SH-SY5Y (cell line): Measurements from ENCODE around the gene TESK1.

ENCODE experiments used
- GATA2 ChIP-seq: IDR thresholded peaks from 2 replicates; pipeline ENCODE4 v1.6.1; 2011; ENCODE audit warnings: mild to moderate bottlenecking, low read depth, low read length
- GATA3 ChIP-seq: IDR thresholded peaks from 2 replicates; pipeline ENCODE4 v1.6.1; 2011; ENCODE audit warnings: low read depth, mild to moderate bottlenecking, low read length, moderate library complexity

GRCh38 chr9:35570709-35571504, 34.2 kb upstream of the TESK1 start:
- TF ChIP-seq GATA2 (no peak), GATA3 (no peak)
